ENCODE measurements around the gene CD82. TPM values are rescaled to one million over a fixed set of nuclear protein-coding genes. Genes with fewer than 3 reads are reported as not detected.

CD82 gene
- total and polyA plus RNA-seq, 12 donors, result 2.3 to 53.4 (median 17.8) TPM

GRCh38 chr11:44561964-44562734, 3.3 kb upstream of the CD82 start:
- no peak overlapping the region for H3K4me3 ChIP-seq
- no peak for TF ChIP-seq POLR2A (IDR thresholded peaks at IDR 0.05)
- no peak for TF ChIP-seq CTCF (IDR thresholded peaks at IDR 0.05)
- H3K36me3 ChIP-seq (replicated peaks in 1 of 2), result no peaks in the 10 kb centered on the region
- no peaks in the 10 kb centered on the region for H3K27me3 ChIP-seq
- intact Hi-C loops (cut with DNase I), result loop anchor here in 1 of 2 donors (2.0 to 10.0 kb wide), 3 partner anchors 55 to 353 kb away; partner anchors contain the start of gene TSPAN18
- WGBS, 4 donors, result 96 to 99% (median 97%) methylated on average over 8 of the region's 8 CpGs
- H3K9me3 ChIP-seq (replicated peaks in 1 of 3), result no peaks in the 10 kb centered on the region
- no peak for DNase-seq
- no peak overlapping the region for H3K27ac ChIP-seq
- peaks cover 16 to 24% of the 10 kb centered on the region in 2 donors for H3K4me1 ChIP-seq (replicated peaks in 1 of 2)

GRCh38 chr11:44562845-44563460, 2.5 kb upstream of the CD82 start:
- Histone ChIP-seq H3K27me3 (no peaks in the 10 kb centered on the region), H3K27ac (no peak overlapping the region), H3K9me3 (replicated peaks in 1 of 3) (no peaks in the 10 kb centered on the region), H3K36me3 (replicated peaks in 1 of 2) (no peaks in the 10 kb centered on the region), H3K4me1 (replicated peaks in 1 of 2) (peaks cover 16 to 23% of the 10 kb centered on the region in 2 donors), H3K4me3 (no peak overlapping the region)
- TF ChIP-seq POLR2A (IDR thresholded peaks at IDR 0.05) (no peak), CTCF (IDR thresholded peaks at IDR 0.05) (no peak)
- DNase-seq, result no peak
- intact Hi-C loops (cut with DNase I), result loop anchor here in 1 of 2 donors (2.0 to 10.0 kb wide), 3 partner anchors 54 to 352 kb away; partner anchors contain the start of gene TSPAN18
- WGBS, 4 donors, result 89 to 95% (median 92%) methylated on average over 4 to 5 of the region's 5 CpGs

- peaks cover 19 to 26% of the 10 kb centered on the region in 2 donors for H3K4me1 ChIP-seq (replicated peaks in 1 of 2)
Observed at GRCh38 chr11:44563711-44564110, 1.8 kb upstream of the CD82 start.

More at GRCh38 chr11:44563711-44564110, 1.8 kb upstream of the CD82 start:
- no peak overlapping the region for H3K4me3 ChIP-seq
- WGBS, 4 donors, result 85 to 98% (median 89%) methylated on average over 6 of the region's 6 CpGs
- TF ChIP-seq CTCF (IDR thresholded peaks at IDR 0.05), result no peak
- no peak for TF ChIP-seq POLR2A (IDR thresholded peaks at IDR 0.05)
- intact Hi-C loops (cut with DNase I), result loop anchor here in 1 of 2 donors (2.0 to 10.0 kb wide), 3 partner anchors 53 to 351 kb away; partner anchors contain the start of gene TSPAN18
- H3K27ac ChIP-seq, result peak overlapping the region in 2 of 5 donors; percentile 94 to 97
- no peaks in the 10 kb centered on the region for H3K9me3 ChIP-seq (replicated peaks in 1 of 3)
- no peak for DNase-seq
- no peaks in the 10 kb centered on the region for H3K27me3 ChIP-seq
- no peaks in the 10 kb centered on the region for H3K36me3 ChIP-seq (replicated peaks in 1 of 2)
